HEK293 (cell line): ENCODE results near the gene MAGOHB.

ENCODE experiments used
- CTCF ChIA-PET: fragments of 350-600 bp; formaldehyde crosslinking; extraction: SDS; loops from one replicate; lab custom pipeline; 2021; ENCODE audit warnings: antibody characterized with exemption; lab: Yijun Ruan, JAX
- POLR2A ChIA-PET: fragments of 300-600 bp; formaldehyde crosslinking; extraction: SDS; loops from one replicate; lab custom pipeline; 2020; ENCODE audit warnings: antibody characterized with exemption, inconsistent platforms; lab: Yijun Ruan, JAX
- H3K27ac ChIP-seq: fragments of 200-500 bp; sonication (Bioruptor generic); 2 replicates; pipeline ENCODE4 v1.5.1; 2014; ENCODE audit warnings: low read depth, low read length, control low read depth, inconsistent platforms; ENCODE audit errors: extremely low read depth
- H3K36me3 ChIP-seq, 2 experiments: fragments of 200-500 bp in 1 of 2; sonication (Bioruptor generic) in 1 of 2; 1 replicate in 1 of 2; 2 replicates in 1 of 2; pipeline ENCODE4 v1.5.1; 2014 to 2017; ENCODE audit warnings: inconsistent platforms in 2 of 2, low read length in 2 of 2; ENCODE audit not compliant: control insufficient read depth in 2 of 2, insufficient read depth in 1 of 2
- H3K4me1 ChIP-seq: fragments of 200-500 bp; sonication (Bioruptor generic); 2 replicates; pipeline ENCODE4 v1.5.1; 2014; ENCODE audit warnings: mild to moderate bottlenecking, low read length, inconsistent platforms; ENCODE audit not compliant: control insufficient read depth, insufficient read depth
- H3K4me3 ChIP-seq: 2 replicates; pipeline ENCODE4 v1.5.1; 2011; ENCODE audit warnings: low read depth, mild to moderate bottlenecking, control low read depth, low read length, moderate library complexity
- H3K9me3 ChIP-seq: fragments of 200-500 bp; sonication (Bioruptor generic); 2 replicates; pipeline ENCODE4 v1.5.1; 2014; ENCODE audit warnings: low read depth, low read length, inconsistent platforms; ENCODE audit not compliant: control insufficient read depth, insufficient read depth
- BCL11A ChIP-seq: fragments of 450-650 bp; formaldehyde crosslinking; IDR thresholded peaks from 2 replicates; pipeline ENCODE4 v1.5.1; 2016; ENCODE audit warnings: low read depth, missing biosample characterization, missing genetic modification characterization
- BCL11B ChIP-seq: fragments of 450-650 bp; formaldehyde crosslinking; IDR thresholded peaks from 2 replicates; pipeline ENCODE4 v1.5.1; 2016; ENCODE audit warnings: low read depth, missing biosample characterization, missing genetic modification characterization
- KLF1 ChIP-seq: fragments of 450-650 bp; formaldehyde crosslinking; IDR thresholded peaks from 2 replicates; pipeline ENCODE4 v1.5.1; 2016; ENCODE audit warnings: missing biosample characterization, missing genetic modification characterization
- KLF8 ChIP-seq: fragments of 450-650 bp; formaldehyde crosslinking; IDR thresholded peaks from 2 replicates; pipeline ENCODE4 v1.5.1; 2016; ENCODE audit warnings: missing biosample characterization, missing genetic modification characterization
- PATZ1 ChIP-seq: fragments of 450-650 bp; formaldehyde crosslinking; IDR thresholded peaks from 2 replicates; pipeline ENCODE4 v1.5.1; 2016; ENCODE audit warnings: missing biosample characterization, missing genetic modification characterization
- PBX3 ChIP-seq: sonication (generic); formaldehyde crosslinking; IDR thresholded peaks from 2 replicates; pipeline ENCODE4 v1.8.1; 2022; ENCODE audit warnings: mild to moderate bottlenecking, moderate library complexity, missing genetic modification reagents
- PRDM1 ChIP-seq: fragments of 450-650 bp; formaldehyde crosslinking; IDR thresholded peaks from 2 replicates; pipeline ENCODE4; 2016; ENCODE audit warnings: missing biosample characterization, missing genetic modification characterization
- PRDM6 ChIP-seq: fragments of 450-650 bp; formaldehyde crosslinking; IDR thresholded peaks from 2 replicates; pipeline ENCODE4 v1.5.1; 2017; ENCODE audit warnings: missing biosample characterization, missing genetic modification characterization
- SALL2 ChIP-seq: fragments of 450-650 bp; formaldehyde crosslinking; IDR thresholded peaks from 2 replicates; pipeline ENCODE4 v1.5.0; 2017; ENCODE audit warnings: missing biosample characterization, mild to moderate bottlenecking, missing genetic modification characterization, borderline replicate concordance
- SP3 ChIP-seq: fragments of 450-650 bp; formaldehyde crosslinking; IDR thresholded peaks from 2 replicates; pipeline ENCODE4 v1.5.1; 2016; ENCODE audit warnings: missing biosample characterization, missing genetic modification characterization
- TRIM28 ChIP-seq: IDR thresholded peaks from 2 replicates; pipeline ENCODE4 v1.6.1; 2011; ENCODE audit warnings: low read length, control low read depth, borderline replicate concordance
- WT1 ChIP-seq: fragments of 450-650 bp; formaldehyde crosslinking; IDR thresholded peaks from 2 replicates; pipeline ENCODE4 v1.5.1; 2016; ENCODE audit warnings: missing biosample characterization, missing genetic modification characterization
- ZBTB6 ChIP-seq: fragments of 450-650 bp; formaldehyde crosslinking; IDR thresholded peaks from 2 replicates; pipeline ENCODE4 v1.5.1; 2017; ENCODE audit warnings: missing biosample characterization, missing genetic modification characterization
- ZEB2 ChIP-seq: fragments of 450-650 bp; formaldehyde crosslinking; IDR thresholded peaks from 2 replicates; pipeline ENCODE4 v1.5.1; 2016; ENCODE audit warnings: missing biosample characterization, missing genetic modification characterization
- ZNF221 ChIP-seq: fragments of 450-650 bp; formaldehyde crosslinking; IDR thresholded peaks from 2 replicates; pipeline ENCODE4 v1.5.1; 2017; ENCODE audit warnings: missing biosample characterization, missing genetic modification characterization, borderline replicate concordance
- ZNF223 ChIP-seq: fragments of 450-650 bp; formaldehyde crosslinking; IDR thresholded peaks from 2 replicates; pipeline ENCODE4 v1.5.1; 2016; ENCODE audit warnings: missing biosample characterization, missing genetic modification characterization
- ZNF266 ChIP-seq: fragments of 450-650 bp; formaldehyde crosslinking; IDR thresholded peaks from 2 replicates; pipeline ENCODE4 v1.5.1; 2016; ENCODE audit warnings: missing biosample characterization, missing genetic modification characterization, low read depth
- ZNF391 ChIP-seq: fragments of 450-650 bp; formaldehyde crosslinking; IDR thresholded peaks from 2 replicates; pipeline ENCODE4 v1.5.1; 2016; ENCODE audit warnings: low read depth, missing biosample characterization, missing genetic modification characterization, borderline replicate concordance
- ZNF394 ChIP-seq: fragments of 450-650 bp; formaldehyde crosslinking; IDR thresholded peaks from 2 replicates; pipeline ENCODE4 v1.5.1; 2016; ENCODE audit warnings: missing biosample characterization, missing genetic modification characterization, mild to moderate bottlenecking, moderate library complexity, borderline replicate concordance
- ZNF398 ChIP-seq: fragments of 450-650 bp; formaldehyde crosslinking; IDR thresholded peaks from 2 replicates; pipeline ENCODE4 v1.5.1; 2017; ENCODE audit warnings: missing biosample characterization, missing genetic modification characterization
- ZNF416 ChIP-seq: fragments of 450-650 bp; formaldehyde crosslinking; IDR thresholded peaks from 2 replicates; pipeline ENCODE4 v1.5.1; 2016; ENCODE audit warnings: missing biosample characterization, missing genetic modification characterization
- ZNF423 ChIP-seq: fragments of 450-650 bp; formaldehyde crosslinking; IDR thresholded peaks from 2 replicates; pipeline ENCODE4 v1.5.1; 2016; ENCODE audit warnings: missing biosample characterization, missing genetic modification characterization
- ZNF561 ChIP-seq: fragments of 450-650 bp; IDR thresholded peaks from 2 replicates; pipeline ENCODE4 v1.5.1; 2018; ENCODE audit warnings: missing biosample characterization, missing genetic modification characterization, borderline replicate concordance
- ZNF596 ChIP-seq: fragments of 450-650 bp; IDR thresholded peaks from 2 replicates; pipeline ENCODE4 v1.5.0; 2018; ENCODE audit warnings: missing biosample characterization, mild to moderate bottlenecking, missing genetic modification characterization, moderate library complexity
- ZNF670 ChIP-seq: fragments of 450-650 bp; formaldehyde crosslinking; IDR thresholded peaks from 2 replicates; pipeline ENCODE4 v1.5.1; 2016; ENCODE audit warnings: missing biosample characterization, missing genetic modification characterization, low read depth
- ZNF747 ChIP-seq: fragments of 450-650 bp; formaldehyde crosslinking; IDR thresholded peaks from 2 replicates; pipeline ENCODE4 v1.5.1; 2016; ENCODE audit warnings: missing biosample characterization, missing genetic modification characterization
- ZNF837 ChIP-seq: fragments of 450-650 bp; formaldehyde crosslinking; IDR thresholded peaks from 2 replicates; pipeline ENCODE4 v1.5.1; 2016; ENCODE audit warnings: missing biosample characterization, missing genetic modification characterization

MAGOHB gene

GRCh38 chr12:10654003-10654402, 40.6 kb upstream of the MAGOHB start:
- no peak overlapping the region for H3K27ac ChIP-seq
- H3K9me3 ChIP-seq = no peaks in the 10 kb centered on the region
- no peak for TF ChIP-seq WT1 (tag by site-specific recombination)
- no peak for TF ChIP-seq ZBTB6 (tag by site-specific recombination)
- TF ChIP-seq ZNF596 (tag by site-specific recombination) = no peak
- no peak for TF ChIP-seq PRDM6 (tag by site-specific recombination)
- TF ChIP-seq BCL11A (tag by site-specific recombination) = no peak
- no peak for TF ChIP-seq ZNF747 (tag by site-specific recombination)
- TF ChIP-seq ZEB2 (tag by site-specific recombination) = no peak
- TF ChIP-seq ZNF423 (tag by site-specific recombination) = no peak
- TF ChIP-seq SP3 = no peak
- TF ChIP-seq PRDM1 = no peak
- no peak for TF ChIP-seq ZNF837
- TF ChIP-seq SALL2 (tag by site-specific recombination) = no peak
- no peak for TF ChIP-seq ZNF221 (tag by site-specific recombination)
- no peak for TF ChIP-seq PBX3 (CRISPR knock-in tag)
- TF ChIP-seq PATZ1 = no peak
- no peak for TF ChIP-seq ZNF670
- TF ChIP-seq ZNF561 (tag by site-specific recombination) = no peak
- TF ChIP-seq ZNF398 (tag by site-specific recombination) = no peak
- ChIA-PET POLR2A (no interaction called here), CTCF (no interaction called here)
- 0 out of 2 replicates have a peak, but pooled peaks cover 2% of the 10 kb centered on the region for H3K4me1 ChIP-seq
- no peaks in the 10 kb centered on the region for H3K36me3 ChIP-seq
- no peak overlapping the region for H3K4me3 ChIP-seq

- no peaks in the 10 kb centered on the region for H3K36me3 ChIP-seq
- H3K9me3 ChIP-seq = no peaks in the 10 kb centered on the region
- H3K4me1 ChIP-seq = 0 out of 2 replicates have a peak, but pooled peaks cover 2% of the 10 kb centered on the region
- TF ChIP-seq ZNF391 (tag by site-specific recombination) = no peak
- no peak for TF ChIP-seq SALL2 (tag by site-specific recombination)
- no peak for TF ChIP-seq ZNF394 (tag by site-specific recombination)
- no peak for TF ChIP-seq KLF1 (tag by site-specific recombination)
- no peak for TF ChIP-seq ZNF266 (tag by site-specific recombination)
- no peak for TF ChIP-seq TRIM28
- no peak for TF ChIP-seq ZNF416 (tag by site-specific recombination)
- no peak for TF ChIP-seq KLF8 (tag by site-specific recombination)
- no peak for TF ChIP-seq BCL11B (tag by site-specific recombination)
- no peak for TF ChIP-seq ZNF223 (tag by site-specific recombination)
- H3K4me3 ChIP-seq = no peak overlapping the region
- ChIA-PET CTCF (no interaction called here), POLR2A (no interaction called here)
- no peak overlapping the region for H3K27ac ChIP-seq
These were observed 38.8 kb upstream of the MAGOHB start for GRCh38 chr12:10652192-10652591.
